GM18498 (cell line): Measurements from ENCODE around the gene NELFCD.
"Not testable (repeated sequence)": the region's sequence is repeated elsewhere in the genome, so short reads cannot be mapped to it uniquely, and the experiment has no call there.

Experiments used
- ATAC-seq: cut with Tn5 transposase; IDR thresholded peaks from one replicate; pipeline ENCODE4 v1.9.1; 2021; ENCODE audit warnings: mild to moderate bottlenecking, moderate library complexity; ENCODE audit not compliant: unreplicated experiment

Gene NELFCD

GRCh38 chr20:58973179-58973578, 7.9 kb upstream of the NELFCD start:
- no peak for ATAC-seq

DNA sequence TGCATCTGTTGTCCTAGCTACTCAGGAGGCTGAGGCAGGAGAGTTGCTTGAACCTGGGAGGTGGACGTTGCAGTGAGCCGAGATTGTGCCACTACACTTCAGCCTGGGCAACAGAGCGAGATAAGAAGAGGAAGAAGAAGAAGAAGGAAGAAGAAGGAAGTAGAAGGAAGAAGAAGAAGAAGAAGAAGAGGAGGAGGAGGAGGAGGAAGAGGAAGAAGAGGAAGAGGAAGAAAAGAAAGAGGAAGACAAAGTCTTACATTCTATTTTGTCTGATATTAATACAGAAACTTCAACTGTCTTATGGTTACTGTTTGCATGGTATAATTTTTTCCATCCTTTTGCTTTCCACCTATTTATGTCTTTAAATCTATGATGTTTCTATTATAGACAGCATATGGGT, 7.2 kb upstream of the NELFCD start:
- ATAC-seq: no peak

DNA sequence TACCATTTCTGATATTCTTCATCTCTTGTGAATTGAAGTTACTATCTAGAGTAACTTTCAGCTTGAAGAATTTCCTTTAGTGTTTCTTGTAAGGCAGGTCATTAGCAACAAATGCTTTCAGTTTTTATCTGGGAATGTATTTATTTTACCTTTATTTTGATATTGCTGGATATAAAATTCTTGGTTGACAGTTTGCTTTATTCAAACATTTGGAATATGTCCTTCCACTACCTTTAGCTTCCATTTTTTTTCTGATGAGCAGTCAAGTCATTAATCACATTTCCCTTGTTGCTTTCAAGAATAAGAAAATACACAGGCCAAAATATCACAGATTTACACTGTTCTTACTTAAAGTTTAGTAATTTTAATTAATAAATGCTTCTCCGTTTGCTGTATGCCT, 5.7 kb upstream of the NELFCD start:
- ATAC-seq: no peak

- no peak for ATAC-seq
These were observed 4.9 kb upstream of the NELFCD start for GRCh38 chr20:58976061-58976730.

DNA sequence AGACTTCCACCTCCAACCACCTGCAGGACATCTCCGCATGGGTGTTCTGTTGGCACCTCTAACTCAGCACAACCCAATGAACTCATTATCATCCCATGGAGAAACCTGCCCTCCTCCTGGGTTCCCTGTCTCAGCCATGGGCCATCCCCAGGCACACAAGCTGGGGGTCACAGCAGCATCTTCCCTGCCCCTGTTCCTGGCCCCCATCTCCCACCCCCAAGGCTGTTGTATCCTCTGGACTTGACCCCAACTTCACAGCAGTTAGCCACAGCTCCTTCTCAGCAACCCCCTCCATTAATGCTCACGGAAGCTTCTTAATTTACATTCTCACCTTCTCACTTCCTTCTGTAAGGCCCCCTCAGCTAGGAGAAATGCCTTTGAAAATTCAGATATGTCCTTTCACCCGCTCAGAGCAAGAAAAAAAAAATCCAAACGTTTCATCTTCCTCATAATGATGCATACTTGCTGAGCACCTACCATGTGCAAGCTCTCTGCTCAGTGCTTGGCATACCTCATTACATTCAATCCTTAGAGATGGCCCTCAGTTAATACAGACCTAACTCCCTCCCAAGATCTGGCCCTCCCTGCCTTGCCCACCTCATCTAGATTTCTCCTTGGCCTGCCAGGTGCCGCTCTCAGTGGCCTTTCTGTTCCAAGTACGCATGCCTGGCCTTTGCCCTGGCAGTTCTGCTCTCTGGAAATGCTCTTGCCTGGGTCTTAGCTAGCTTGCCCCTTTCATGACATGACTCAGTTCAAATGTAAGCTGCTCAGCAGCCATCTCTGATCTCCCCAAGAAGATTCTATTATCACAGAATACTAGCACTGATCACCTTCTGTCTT, 2.5 kb upstream of the NELFCD start:
- ATAC-seq: no peak

DNA sequence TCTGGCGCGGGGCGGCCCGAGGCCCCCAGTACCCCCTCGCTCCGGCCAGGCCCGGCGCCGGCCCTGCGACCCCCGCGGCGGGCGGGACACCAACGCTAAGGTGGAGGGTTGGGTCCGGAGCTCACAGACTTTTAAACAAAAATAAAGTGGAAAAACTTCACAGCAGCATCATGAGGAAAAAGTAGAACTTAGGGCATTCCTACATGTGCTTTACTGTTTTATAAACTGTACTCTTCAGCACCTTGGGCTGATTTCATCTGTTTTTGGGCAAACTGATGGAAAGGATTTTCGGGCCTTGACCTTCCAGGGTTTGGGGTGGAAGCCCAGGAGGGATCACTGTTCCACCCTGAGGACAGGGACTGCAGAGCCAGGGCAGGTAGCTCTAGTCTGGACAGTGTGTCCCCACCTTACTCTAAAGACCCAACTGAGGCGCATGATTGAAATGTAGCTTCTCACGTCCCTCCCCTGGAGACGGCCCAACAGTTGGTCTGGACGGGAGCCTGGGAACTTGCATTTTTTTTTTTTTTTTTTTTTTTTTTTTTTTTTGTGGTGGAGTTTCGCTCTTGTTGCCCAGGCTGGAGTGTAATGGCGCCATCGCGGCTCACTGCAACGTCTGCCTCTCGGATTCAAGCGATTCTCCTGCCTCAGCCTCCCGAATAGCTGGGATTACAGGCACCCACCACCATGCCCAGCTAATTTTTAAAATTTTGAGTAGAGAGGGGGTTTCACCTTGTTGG, 740 bp downstream of the NELFCD start:
- no peak for ATAC-seq

DNA sequence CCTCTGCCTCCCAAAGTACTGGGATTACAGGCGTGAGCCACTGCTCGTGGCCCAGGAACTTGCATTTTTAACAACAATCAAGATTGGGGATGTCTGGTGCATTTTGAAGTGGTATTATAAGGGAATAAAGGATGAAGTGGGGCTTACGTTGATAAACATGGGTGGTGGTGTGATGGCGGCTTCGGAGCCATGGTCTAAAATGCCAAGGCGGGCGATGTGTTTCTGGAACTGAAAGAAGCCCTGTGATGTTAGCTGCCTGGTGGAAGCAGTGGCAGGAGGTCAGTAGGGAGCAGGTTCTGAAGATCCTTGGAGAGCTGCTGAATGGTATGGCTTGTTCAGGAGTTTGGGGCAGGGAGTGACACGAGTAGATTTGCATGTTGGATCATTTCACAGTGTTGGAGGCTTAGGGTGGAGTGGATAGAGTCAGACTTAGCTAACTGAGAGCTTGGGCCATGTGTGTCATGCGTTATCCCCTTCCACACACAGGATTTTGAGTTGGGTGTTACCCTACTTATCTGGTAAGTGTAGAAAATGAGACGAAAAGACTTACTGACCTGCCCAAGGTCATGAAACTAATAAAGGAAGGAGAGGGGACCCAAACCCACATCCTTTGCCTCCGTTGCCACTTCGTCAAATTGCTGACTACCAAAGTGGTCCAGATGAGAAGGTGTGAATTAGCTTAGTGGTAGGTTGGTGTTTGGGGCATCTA, 1.5 kb downstream of the NELFCD start:
- no peak for ATAC-seq

- ATAC-seq: not testable (repeated sequence)
These were observed 2.0 kb downstream of the NELFCD start for GRCh38 chr20:58983115-58983468.

GRCh38 chr20:58984691-58985090, 3.6 kb downstream of the NELFCD start:
- no peak for ATAC-seq

DNA sequence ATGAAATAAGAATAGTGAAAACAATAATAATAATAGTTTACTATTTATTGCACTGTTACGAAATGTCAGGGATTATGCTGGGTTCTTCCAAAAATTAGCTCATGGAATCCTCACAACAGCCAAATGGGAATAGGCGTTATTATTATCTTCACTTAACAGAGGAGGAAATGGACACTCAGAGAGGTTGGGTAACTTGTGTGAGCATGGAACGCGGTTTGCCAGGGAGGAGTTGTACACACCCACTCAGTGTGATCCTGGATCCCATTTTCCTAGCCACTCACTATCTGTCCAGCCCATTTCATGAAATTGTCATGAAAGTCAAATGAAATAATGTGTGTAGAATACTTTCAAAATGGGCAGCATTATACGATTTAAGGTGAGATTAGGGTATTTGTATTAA, 4.6 kb downstream of the NELFCD start:
- ATAC-seq: no peak

DNA sequence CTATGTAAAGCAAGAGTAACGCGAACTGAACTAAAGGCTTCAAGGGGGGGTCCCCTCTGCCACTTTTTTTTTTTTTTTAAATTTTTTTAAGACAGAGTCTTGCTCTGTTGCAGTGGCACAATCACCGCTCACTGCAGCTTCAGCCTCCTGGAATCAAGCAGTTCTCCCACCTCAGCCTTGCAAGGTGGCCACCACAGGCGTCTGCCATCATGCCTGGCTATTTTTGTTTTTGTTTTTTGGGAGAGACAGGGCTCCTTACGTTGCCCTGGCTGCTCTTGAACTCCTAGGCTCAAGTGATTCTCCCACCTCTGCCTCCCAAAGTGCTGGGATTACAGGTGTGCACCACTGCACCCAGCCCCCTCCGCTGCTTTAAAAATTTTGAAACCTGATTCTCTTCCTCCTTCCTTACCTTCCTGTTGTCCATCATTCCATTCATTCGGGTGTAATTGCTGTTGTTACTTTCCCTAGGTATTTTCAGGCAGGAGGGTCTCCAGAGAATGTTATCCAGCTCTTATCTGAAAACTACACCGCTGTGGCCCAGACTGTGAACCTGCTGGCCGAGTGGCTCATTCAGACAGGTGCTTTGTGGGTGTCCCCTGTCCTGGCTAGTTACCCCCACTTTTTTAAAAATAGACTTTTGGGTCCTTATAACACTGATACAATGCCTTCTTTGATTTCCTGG, 5.4 kb downstream of the NELFCD start:
- no peak for ATAC-seq

- ATAC-seq: no peak
These were observed 6.0 kb downstream of the NELFCD start for GRCh38 chr20:58986968-58987517.

DNA sequence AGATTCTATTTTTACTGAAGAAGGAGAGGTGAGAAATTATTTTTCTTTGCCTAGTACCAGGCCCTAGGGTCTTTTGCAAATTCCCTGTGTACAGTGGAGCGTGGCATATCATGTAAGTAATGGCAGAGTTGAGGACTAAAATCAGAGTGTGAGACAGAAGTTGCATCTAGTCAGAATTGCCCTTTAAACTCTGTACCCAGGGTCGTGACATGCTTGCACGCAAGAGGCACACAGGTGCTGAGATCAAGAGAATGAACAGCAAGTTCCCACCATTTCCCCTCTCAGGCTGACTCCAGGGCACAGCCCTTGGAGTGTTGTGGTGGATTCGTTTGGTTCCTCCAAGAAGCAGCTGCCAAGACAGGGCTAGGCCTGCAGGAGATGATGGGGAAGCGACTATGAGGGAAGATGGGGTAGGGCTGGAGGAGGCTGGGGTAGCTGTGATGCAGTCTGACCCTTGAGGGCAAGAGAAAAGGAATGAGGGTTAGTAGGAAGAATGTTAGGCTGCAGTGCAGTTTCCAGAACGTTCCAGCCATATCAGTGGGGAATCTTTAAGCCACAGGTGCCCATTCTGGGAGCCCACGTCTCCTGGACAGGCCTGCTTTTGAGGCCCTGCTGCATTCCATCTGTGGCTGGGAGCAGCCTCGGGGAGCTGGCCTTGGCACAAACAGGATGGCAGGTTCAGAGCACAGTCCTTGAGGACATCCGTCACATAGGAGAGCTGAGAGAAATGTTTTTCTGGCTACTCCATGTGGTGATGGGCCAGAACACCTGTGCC, 6.9 kb downstream of the NELFCD start:
- no peak for ATAC-seq

GRCh38 chr20:58988565-58988882, 7.5 kb downstream of the NELFCD start:
- ATAC-seq: no peak

DNA sequence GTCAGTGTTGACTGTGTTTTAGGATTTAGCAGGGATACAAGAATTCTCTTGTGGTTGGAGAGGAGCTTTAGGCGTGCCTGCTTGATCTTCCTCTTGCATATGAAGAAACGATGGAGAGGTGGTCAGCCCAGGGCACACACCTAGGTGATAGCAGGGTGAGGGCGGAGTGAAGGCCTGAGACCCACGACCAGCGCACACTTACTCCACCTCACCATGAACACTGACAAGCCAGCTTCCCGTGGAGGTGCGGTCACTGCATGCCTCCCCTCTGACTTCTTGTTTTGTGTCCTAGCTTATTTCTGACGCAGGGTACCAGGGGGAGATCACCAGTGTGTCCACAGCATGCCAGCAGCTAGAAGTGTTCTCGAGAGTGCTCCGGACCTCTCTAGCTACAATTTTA, 8.1 kb downstream of the NELFCD start:
- no peak for ATAC-seq

DNA sequence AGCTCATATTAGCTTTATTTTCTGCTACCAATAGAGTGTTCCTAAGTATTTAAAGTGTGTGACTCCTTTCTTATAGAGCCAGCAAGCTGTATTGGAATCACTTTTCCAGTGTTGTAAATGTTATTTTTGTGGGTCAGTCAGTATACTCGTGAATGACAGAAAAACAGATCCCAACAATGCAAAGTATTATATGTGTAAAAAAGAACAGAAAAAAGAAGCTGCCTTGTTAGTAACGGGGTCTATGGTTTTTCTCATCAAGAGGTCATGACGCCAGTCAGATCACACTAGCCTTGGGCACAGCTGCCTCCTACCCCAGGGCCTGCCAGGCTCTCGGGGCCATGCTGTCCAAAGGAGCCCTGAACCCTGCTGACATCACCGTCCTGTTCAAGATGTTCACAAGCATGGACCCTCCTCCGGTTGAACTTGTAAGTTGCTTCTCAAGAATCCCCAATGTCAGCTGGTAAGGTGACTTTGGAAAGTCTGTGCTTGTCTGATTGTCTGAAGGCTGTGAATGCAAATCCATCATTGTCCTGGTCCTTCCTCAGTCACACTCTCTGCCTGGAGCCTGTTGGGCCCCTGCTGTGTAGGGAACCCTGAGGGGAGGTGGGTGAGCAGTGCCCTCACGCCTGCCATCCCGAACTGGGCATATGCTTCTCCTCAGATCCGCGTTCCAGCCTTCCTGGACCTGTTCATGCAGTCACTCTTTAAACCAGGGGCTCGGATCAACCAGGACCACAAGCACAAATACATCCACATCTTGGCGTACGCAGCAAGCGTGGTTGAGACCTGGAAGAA, 9.8 kb downstream of the NELFCD start:
- ATAC-seq: no peak

GRCh38 chr20:58991715-58992114, 10.7 kb downstream of the NELFCD start:
- ATAC-seq: no peak

GRCh38 chr20:58992911-58993310, 11.9 kb downstream of the NELFCD start:
- ATAC-seq: no peak
